Right lobe of liver (tissue), 4 donors: ENCODE results near the gene FTO.

Experiments used
- POLR2A ChIP-seq: fragments of 450-650 bp; IDR thresholded peaks from one replicate; pipeline ENCODE4 v1.6.1; 2017; ENCODE audit warnings: antibody characterized with exemption, mild to moderate bottlenecking
- TF ChIP-seq, protein P1 (sequence below), 4 donors: fragments of 200-600 bp in 3 of 4; fragments of 450-650 bp in 1 of 4; IDR thresholded peaks; one replicate each; pipeline versions ENCODE4 v1.5.1 to v1.8.0; 2016 to 2022; ENCODE audit warnings: antibody characterized with exemption in 4 of 4, mild to moderate bottlenecking in 2 of 4
- donor health status: DM: no; HTN: no; CAD: no.
- donor health status: DM: no; HTN: no; CAD: no.
- donor health status: DM: no; HTN: yes; CAD: no.

DNA sequence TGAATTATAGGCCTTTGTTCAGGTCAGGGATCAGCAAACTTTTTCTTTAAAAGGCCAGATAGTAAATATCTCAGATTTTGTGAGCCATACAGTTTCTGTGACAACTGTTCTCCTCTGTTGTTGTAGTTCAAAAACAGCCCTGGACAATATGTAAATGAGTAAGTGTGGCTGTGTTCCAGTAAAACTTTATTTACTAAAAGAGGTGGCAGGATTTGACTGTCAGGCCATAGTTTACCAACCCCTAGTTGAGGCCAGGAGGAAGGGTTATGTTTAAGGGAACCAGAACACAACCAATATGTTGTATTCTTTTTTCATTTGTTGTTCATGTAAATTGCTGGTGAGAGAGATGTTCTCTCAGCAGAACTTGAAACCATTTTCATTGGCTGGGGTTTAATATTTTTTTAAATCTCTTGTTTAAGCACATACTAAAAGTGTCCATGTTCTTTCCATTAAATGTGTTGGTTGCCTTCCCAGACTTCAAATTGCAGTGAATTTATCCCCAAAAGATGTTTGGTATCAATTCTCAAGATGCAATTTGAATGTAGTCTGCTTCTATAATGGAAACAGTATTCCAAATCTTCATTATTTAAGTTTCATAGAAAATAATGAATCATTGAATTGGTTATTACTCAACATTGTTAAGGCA lies 260.3 kb downstream of the FTO start:
- TF ChIP-seq, protein P1, sequence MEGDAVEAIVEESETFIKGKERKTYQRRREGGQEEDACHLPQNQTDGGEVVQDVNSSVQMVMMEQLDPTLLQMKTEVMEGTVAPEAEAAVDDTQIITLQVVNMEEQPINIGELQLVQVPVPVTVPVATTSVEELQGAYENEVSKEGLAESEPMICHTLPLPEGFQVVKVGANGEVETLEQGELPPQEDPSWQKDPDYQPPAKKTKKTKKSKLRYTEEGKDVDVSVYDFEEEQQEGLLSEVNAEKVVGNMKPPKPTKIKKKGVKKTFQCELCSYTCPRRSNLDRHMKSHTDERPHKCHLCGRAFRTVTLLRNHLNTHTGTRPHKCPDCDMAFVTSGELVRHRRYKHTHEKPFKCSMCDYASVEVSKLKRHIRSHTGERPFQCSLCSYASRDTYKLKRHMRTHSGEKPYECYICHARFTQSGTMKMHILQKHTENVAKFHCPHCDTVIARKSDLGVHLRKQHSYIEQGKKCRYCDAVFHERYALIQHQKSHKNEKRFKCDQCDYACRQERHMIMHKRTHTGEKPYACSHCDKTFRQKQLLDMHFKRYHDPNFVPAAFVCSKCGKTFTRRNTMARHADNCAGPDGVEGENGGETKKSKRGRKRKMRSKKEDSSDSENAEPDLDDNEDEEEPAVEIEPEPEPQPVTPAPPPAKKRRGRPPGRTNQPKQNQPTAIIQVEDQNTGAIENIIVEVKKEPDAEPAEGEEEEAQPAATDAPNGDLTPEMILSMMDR (IDR thresholded peaks at IDR 0.05): no peak
- TF ChIP-seq POLR2A: no peak
